ENCODE measurements around the gene PRUNE2. TPM values are rescaled to one million over a fixed set of nuclear protein-coding genes. Genes with fewer than 3 reads are reported as not detected.

The PRUNE2 gene
- total RNA-seq, 1 experiment from 2014 or later, result 0.59 TPM

GRCh38 chr9:76799473-76799872 is 106.4 kb downstream of the PRUNE2 start (continued):
- TF ChIP-seq CBX3 (IDR thresholded peaks at IDR 0.05; ENCODE audit: low read depth) (no peak), JUND (IDR thresholded peaks at IDR 0.05) (no peak)

- Histone ChIP-seq H2AFZ (ENCODE audit: low read depth, low read length, poor library complexity, severe bottlenecking) (no peak overlapping the region), H3K27me3 (ENCODE audit: insufficient read depth, low read length) (0 out of 2 replicates have a peak, but pooled peaks cover 4% of the 10 kb centered on the region), H3K9me2 (ENCODE audit: insufficient read depth) (no peaks in the 10 kb centered on the region), H3K4me3 (replicated peaks in 1 of 2; ENCODE audit: low read depth in 1 of 2, low read length in 2 of 2) (no peak overlapping the region), H3K9me3 (ENCODE audit: control insufficient read depth in 1 of 2, insufficient read depth in 1 of 2, low read depth in 1 of 2, low read length in 2 of 2) (no peaks in the 10 kb centered on the region), H3K79me2 (ENCODE audit: insufficient read depth, low read length) (no peaks in the 10 kb centered on the region), H3K27ac (ENCODE audit: low read depth, low read length) (no peak overlapping the region), H3K4me1 (ENCODE audit: control insufficient read depth in 1 of 2, insufficient read depth in 2 of 2, low read length in 2 of 2) (no peaks in the 10 kb centered on the region), H4K20me1 (ENCODE audit: insufficient read depth) (no peaks in the 10 kb centered on the region), H3K4me2 (ENCODE audit: low read length) (no peak overlapping the region), H3K36me3 (ENCODE audit: control insufficient read depth in 1 of 2, insufficient read depth in 2 of 2, low read length in 2 of 2) (no peaks in the 10 kb centered on the region), H3K9ac (ENCODE audit: low read length) (no peak overlapping the region)
- TF ChIP-seq SP1 (IDR thresholded peaks at IDR 0.05; ENCODE audit: low read depth), result no peak
- TF ChIP-seq ZNF274 (IDR thresholded peaks at IDR 0.05; ENCODE audit: low read depth, low read length), result no peak
- TF ChIP-seq ATF3 (IDR thresholded peaks at IDR 0.05), result no peak
- TF ChIP-seq JUND (IDR thresholded peaks at IDR 0.05), result no peak
- no peak for TF ChIP-seq POLR2A (IDR thresholded peaks at IDR 0.05; ENCODE audit: borderline replicate concordance, extremely low read depth, insufficient read depth, insufficient read length)
- no peak for TF ChIP-seq FOSL1 (IDR thresholded peaks at IDR 0.05; ENCODE audit: low read depth)
- no peak for TF ChIP-seq ZFX (IDR thresholded peaks at IDR 0.05)
- no peak for TF ChIP-seq CEBPB (IDR thresholded peaks at IDR 0.05; ENCODE audit: low read depth)
- no peak for TF ChIP-seq REST (IDR thresholded peaks at IDR 0.05; ENCODE audit: low read depth)
- TF ChIP-seq SRF (IDR thresholded peaks at IDR 0.05; ENCODE audit: low read depth), result no peak
- TF ChIP-seq CTCF (IDR thresholded peaks at IDR 0.05 in 2 of 3, conservative IDR thresholded peaks at IDR 0.05 in 1 of 3; ENCODE audit: borderline replicate concordance in 1 of 3, insufficient read depth in 1 of 3, low read depth in 2 of 3, low read length in 2 of 3), result no peak
- TF ChIP-seq TCF7L2 (IDR thresholded peaks at IDR 0.05; ENCODE audit: borderline replicate concordance, extremely low read depth, insufficient read depth, insufficient read length), result no peak
- TF ChIP-seq EZH2 (IDR thresholded peaks at IDR 0.05), result no peak
- no peak for TF ChIP-seq SIN3A (IDR thresholded peaks at IDR 0.05; ENCODE audit: low read depth)
- TF ChIP-seq ELF1 (IDR thresholded peaks at IDR 0.05; ENCODE audit: borderline replicate concordance, low read depth), result no peak
- TF ChIP-seq RAD21 (IDR thresholded peaks at IDR 0.05; ENCODE audit: low read depth), result no peak
- ATAC-seq (no peak), DNase-seq (ENCODE audit: low read depth, low spot score) (no peak)
- no TSS peak for BruUV-seq (replicated peaks)
- CTCF ChIA-PET, result no interaction called here
- POLR2A ChIA-PET, result no interaction called here
- RAD21 ChIA-PET (ENCODE audit: low non-redundant PET in 1 of 2, low total read pairs in 2 of 2, uncharacterized antibody in 2 of 2, unreplicated experiment in 2 of 2), result no interaction called here
- intact Hi-C loops (cut with micrococcal nuclease), result no loop called here
Measured at GRCh38 chr9:76798527-76798926, 107.4 kb downstream of the PRUNE2 start.

All from HCT116 (cell line).